Heart left ventricle (tissue), 13 donors: ENCODE data around the gene SLC11A2.

Experiments used
- POLR2A ChIP-seq, 2 donors: fragments of 450-650 bp; IDR thresholded peaks; one replicate each; pipeline ENCODE4 v1.6.1; 2017; ENCODE audit warnings: antibody characterized with exemption in 2 of 2, mild to moderate bottlenecking in 2 of 2, moderate library complexity in 2 of 2
- TF ChIP-seq, protein P1 (sequence below), 12 donors: fragments of 200-600 bp; sonication (generic) in 4 of 12; IDR thresholded peaks; one replicate each; pipeline versions ENCODE4 v1.5.0 to v1.8.0; 2018 to 2022; ENCODE audit warnings: antibody characterized with exemption in 12 of 12, mild to moderate bottlenecking in 5 of 12
- donor health status: ischemic (EF 13 %, LVEDD 7.1; RV severe dilation, severe dysfunction).
- donor health status: DM: no; HTN: yes; CAD: no.
- donor health status: DM: no; HTN: no; CAD: no.
- donor health status: ischemic (EF 25% LVEDD 6.9; RV normal size, moderate dysfunction).
- donor health status: ischemic (EF 25% LVEDD 5.7; RV mildly dilated, moderate dysfunction).
- donor health status: ischemic (EF 35%, LVEDD 5.7; RV mildly dilated, moderate dysfunction).
- donor health status: nonischemic (EF 11% LVEDD 7.7; RV severe dilation, severe dysfunction).
- donor health status: DM: yes; HTN: yes; CAD: no.
- donor health status: PGD.
- donor health status: ischemic (EF 29% LVEDD 5.4; RV normal size, mild dysfunction).
- donor health status: nonischemic (EF 23%, LVEDD 6.1; RV moderate dilation, normal function).

GRCh38 chr12:50933459-50934124 lies 92.6 kb downstream of the SLC11A2 start:
- TF ChIP-seq, protein P1, sequence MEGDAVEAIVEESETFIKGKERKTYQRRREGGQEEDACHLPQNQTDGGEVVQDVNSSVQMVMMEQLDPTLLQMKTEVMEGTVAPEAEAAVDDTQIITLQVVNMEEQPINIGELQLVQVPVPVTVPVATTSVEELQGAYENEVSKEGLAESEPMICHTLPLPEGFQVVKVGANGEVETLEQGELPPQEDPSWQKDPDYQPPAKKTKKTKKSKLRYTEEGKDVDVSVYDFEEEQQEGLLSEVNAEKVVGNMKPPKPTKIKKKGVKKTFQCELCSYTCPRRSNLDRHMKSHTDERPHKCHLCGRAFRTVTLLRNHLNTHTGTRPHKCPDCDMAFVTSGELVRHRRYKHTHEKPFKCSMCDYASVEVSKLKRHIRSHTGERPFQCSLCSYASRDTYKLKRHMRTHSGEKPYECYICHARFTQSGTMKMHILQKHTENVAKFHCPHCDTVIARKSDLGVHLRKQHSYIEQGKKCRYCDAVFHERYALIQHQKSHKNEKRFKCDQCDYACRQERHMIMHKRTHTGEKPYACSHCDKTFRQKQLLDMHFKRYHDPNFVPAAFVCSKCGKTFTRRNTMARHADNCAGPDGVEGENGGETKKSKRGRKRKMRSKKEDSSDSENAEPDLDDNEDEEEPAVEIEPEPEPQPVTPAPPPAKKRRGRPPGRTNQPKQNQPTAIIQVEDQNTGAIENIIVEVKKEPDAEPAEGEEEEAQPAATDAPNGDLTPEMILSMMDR (IDR thresholded peaks at IDR 0.05) = no peak
- TF ChIP-seq POLR2A (IDR thresholded peaks at IDR 0.05) = no peak
